ENCODE data around the gene GRPR.

GRCh38 chrX:16138108-16138427 is 14.7 kb downstream of the GRPR start:
- TF ChIP-seq CSRNP3 (CRISPR knock-in tag; IDR thresholded peaks at IDR 0.05) (no peak), ZFP3 (CRISPR knock-in tag; IDR thresholded peaks at IDR 0.05) (no peak), PATZ1 (CRISPR knock-in tag; IDR thresholded peaks at IDR 0.05; ENCODE audit: borderline replicate concordance) (no peak), TCF4 (CRISPR knock-in tag; IDR thresholded peaks at IDR 0.05; ENCODE audit: borderline replicate concordance) (no peak), BACH2 (CRISPR knock-in tag; IDR thresholded peaks at IDR 0.05; ENCODE audit: borderline replicate concordance) (no peak), RARB (CRISPR knock-in tag; IDR thresholded peaks at IDR 0.05) (no peak), ZNF70 (CRISPR knock-in tag; IDR thresholded peaks at IDR 0.05) (no peak), ARNTL (CRISPR knock-in tag; IDR thresholded peaks at IDR 0.05; ENCODE audit: borderline replicate concordance, low read depth) (no peak), CREB5 (CRISPR knock-in tag; IDR thresholded peaks at IDR 0.05; ENCODE audit: low read depth) (no peak), SNAI2 (CRISPR knock-in tag; IDR thresholded peaks at IDR 0.05) (no peak), OSR1 (CRISPR knock-in tag; IDR thresholded peaks at IDR 0.05) (no peak), POU6F1 (CRISPR knock-in tag; IDR thresholded peaks at IDR 0.05; ENCODE audit: borderline replicate concordance, low read depth) (no peak), ZNF565 (CRISPR knock-in tag; conservative IDR thresholded peaks at IDR 0.05; ENCODE audit: low read depth) (no peak), GLIS3 (CRISPR knock-in tag; IDR thresholded peaks at IDR 0.05) (no peak)
